Measurements from ENCODE around the gene C11orf21.
A peak's percentile ranks its signal among the peaks of the same experiment; 100 is the strongest.
"Not testable (repeated sequence)": the region's sequence is repeated elsewhere in the genome, so short reads cannot be mapped to it uniquely, and the experiment has no call there.

Gene C11orf21

DNA sequence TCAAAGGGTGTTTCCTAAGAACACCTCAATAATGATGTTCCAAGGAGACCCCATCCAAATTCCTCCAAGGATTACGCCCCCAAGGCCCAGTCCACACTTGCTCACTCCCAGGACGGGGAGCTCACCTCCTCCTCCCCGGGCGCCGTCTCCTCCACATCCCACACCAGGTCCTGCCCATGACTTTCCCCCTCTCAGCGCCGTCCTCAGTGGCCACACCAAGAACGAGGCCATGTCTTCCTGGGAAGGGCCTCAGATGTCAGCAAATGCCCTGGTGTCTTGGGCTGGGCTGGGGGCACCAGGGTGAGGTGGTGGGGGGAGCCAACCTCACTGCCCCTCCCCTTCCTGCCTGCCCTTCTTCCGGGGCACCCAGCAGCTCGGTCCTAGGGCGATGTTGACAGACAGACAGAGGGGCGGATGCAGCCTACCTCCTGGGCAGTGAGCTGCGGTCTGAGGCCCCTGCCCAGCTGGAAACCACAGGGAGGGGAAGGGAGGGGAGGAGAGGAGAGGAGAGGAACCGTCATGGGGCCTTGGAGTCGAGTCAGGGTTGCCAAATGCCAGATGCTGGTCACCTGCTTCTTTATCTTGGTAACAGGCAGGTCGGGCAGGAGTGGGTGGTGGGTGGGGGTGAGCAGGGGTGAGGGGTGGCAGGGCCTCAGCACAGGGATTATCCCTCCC lies at the start of gene C11orf21, which contains the start of gene TSPAN32:
Gene C11orf21 (minus strand): TSS at position 288 of the 675 bp plus-strand sequence. CDS start 110 bp downstream, at position 178.
Gene TSPAN32 (plus strand): TSS at position 383 of the 675 bp plus-strand sequence. CDS start 137 bp downstream, at position 520.
- DNase-seq = peak; percentile 37

DNA sequence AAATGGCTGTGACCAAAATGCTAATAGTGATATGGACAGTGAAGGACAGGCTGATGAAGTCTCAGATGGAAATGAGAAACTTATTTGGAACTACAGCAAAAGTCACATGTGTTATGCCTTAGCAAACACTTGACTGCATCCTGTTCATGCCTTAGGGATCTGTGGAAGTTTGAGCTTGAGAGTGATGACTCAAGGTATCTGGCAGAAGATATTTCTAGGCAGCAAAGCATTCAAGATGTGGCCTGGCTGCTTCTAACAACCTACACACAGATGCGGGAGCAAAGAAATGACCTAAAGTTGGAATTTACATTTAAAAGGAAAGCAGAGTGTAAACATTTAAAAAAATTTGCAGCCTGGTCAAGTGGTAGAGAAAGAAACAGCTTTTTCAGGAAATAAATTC lies 47.3 kb upstream of the C11orf21 start:
- DNase-seq = no peak

GRCh38 chr11:2347308-2347830 lies 45.7 kb upstream of the C11orf21 start:
- DNase-seq = no peak

DNA sequence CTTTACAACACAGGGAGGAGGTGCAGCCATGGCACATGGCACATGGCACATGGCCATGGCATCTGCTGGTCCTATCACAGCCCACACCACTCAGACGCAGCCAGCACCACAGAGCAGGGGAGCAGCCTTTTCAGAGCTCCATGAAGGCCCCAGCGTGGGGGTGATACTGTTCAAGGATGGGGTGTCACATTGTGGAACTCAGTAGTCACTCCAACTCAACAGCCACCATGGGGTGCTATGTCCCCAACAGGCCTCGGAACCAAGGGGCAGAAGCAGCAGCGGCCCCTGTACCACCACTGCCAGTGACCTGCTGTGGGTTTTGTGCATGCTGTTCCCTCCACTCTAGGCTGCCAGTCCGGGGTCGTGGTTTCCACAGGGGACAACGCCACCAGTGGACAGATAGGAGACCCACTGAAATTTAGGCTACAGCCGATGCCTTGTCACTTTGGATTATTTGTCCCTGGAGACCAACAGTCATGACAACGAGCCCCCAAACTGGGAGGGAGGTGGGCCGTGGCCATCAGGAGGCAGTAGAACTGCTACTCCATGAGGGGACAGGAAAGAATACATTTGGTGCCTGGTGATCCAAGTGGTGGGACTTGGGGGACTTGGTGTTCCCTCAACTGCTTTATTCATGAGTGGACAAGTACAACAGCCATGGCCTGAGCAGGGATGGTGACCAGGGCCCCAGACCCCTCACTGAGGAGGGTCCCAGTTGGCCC lies 45.0 kb upstream of the C11orf21 start:
- DNase-seq = no peak

- DNase-seq = no peak
Observed at GRCh38 chr11:2346014-2346413, 44.3 kb upstream of the C11orf21 start.

GRCh38 chr11:2345050-2345449 lies 43.3 kb upstream of the C11orf21 start:
- DNase-seq = no peak

- DNase-seq = no peak
Observed at GRCh38 chr11:2343502-2343901, 41.8 kb upstream of the C11orf21 start.

DNA sequence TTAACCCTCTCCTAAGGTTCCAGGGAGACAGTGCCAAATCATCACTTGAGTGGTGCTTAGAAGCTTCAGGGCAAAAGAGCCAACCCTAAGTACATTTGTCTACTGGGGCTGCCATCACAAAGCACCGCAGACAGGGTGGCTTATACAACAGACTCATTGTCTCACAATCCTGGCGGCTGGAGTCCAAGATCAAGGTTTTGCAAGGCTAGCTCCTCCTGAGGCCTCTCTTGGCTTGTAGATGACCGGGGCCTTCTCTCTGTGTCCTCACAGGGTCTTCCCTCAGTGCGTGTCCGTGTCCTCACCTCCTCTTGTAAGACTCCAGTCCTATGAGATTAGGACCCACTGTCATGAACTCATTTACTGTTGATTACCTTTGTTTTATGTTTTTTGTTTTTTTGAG lies 41.3 kb upstream of the C11orf21 start:
- no peak for DNase-seq

DNA sequence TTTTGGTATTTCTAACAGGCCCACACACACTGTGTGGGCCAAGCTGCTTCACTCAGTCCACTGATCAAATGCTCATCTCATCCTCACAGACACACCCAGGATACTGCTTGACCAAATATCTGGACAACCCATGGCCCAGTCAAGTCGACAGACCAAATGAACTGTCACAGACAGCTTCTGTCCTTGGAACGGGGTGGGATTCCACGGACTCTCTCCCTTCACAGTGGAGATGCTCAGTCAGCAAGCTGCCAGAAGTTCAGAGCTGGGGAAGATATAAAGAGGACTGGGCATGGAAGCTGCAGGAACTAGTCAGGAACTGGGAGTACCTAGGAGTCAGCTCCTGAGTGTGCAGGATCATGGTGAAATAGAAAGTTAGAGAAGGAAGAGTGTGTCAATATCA lies 40.8 kb upstream of the C11orf21 start:
- no peak for DNase-seq

- DNase-seq = not testable (repeated sequence)
Observed at GRCh38 chr11:2338760-2339159, 37.0 kb upstream of the C11orf21 start.

DNA sequence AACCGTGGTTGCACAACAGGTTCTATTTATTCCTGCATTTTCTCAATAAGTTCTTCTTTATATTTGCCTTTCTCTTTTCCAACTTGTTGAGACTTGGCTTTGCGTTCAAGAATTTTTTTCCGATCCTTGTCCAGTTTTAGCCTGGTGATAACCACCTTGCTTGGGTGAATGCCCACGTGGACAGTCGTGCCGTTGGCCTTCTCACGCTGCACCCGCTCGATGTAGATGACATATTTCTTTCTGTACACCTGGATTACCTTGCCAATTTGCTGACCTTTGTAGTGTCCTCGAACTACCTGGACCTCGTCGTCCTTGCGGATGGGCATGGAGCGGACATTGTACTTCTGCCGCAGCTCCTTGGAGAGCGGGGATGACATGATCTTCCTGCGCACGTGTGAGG lies 33.6 kb upstream of the C11orf21 start:
- not testable (repeated sequence) for DNase-seq

DNA sequence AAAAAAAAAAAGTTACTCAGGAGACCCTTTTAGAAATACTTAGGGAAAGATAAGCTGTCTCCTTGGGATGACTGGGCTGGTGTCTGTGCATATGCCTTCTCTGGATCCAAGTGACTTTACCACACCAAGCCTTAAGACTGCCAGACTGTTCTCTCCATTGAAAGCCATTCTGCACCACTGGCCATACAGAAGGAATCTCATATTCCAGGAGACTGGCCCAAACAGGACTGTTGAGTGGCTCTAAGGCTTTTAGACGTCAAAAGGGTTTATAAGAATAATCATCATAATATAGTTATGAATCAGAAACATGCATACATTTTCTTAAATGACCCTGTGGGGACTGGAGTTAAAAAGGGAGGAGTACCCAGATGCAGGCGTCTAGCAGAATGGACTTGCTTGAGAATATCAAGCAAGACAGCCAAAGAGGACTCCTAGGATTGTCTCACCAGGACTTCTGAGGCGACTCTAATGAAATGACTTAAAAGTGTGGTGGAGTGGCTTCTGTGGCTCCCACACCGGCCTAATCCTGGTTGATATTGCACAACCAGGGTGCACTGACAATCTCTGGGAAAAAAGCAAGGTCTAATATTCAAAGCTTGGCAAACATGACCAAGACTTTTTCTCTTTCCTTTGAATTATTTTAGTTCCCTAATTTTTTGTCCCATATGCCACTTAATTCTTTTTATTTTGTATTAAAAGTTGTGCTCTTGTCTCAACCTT lies 31.9 kb upstream of the C11orf21 start:
- not testable (repeated sequence) for DNase-seq

GRCh38 chr11:2332569-2332968 lies 30.9 kb upstream of the C11orf21 start:
- not testable (repeated sequence) for DNase-seq

- no peak for DNase-seq
Observed at GRCh38 chr11:2331404-2331803, 29.7 kb upstream of the C11orf21 start.

GRCh38 chr11:2330696-2331095 lies 29.0 kb upstream of the C11orf21 start:
- no peak for DNase-seq

- DNase-seq = no peak
Observed at GRCh38 chr11:2329551-2329950, 27.8 kb upstream of the C11orf21 start.

- DNase-seq = no peak
Observed at GRCh38 chr11:2328656-2329354, 27.1 kb upstream of the C11orf21 start.

DNA sequence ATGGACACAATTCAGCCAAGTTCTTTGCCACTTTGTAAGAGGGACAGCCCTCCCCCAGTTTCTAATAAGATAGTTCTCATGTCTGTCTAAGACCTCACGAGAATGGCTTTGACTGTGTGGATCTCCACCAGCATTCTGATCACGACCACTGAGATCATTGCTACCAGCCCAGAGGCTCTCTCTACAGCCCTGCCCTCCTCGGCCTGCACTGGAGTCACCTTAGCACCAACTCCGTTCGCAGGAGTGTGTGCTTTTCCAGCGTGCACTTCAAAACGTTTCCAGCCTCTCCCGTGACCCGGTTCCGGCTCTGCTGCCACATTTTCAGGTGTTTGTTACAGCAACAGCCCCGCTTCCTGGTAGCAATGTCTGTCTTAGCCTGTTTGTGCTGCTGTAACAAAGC lies 26.3 kb upstream of the C11orf21 start:
- DNase-seq = no peak

- DNase-seq = no peak
Observed at GRCh38 chr11:2327032-2327431, 25.3 kb upstream of the C11orf21 start.

GRCh38 chr11:2325719-2326118 lies 24.0 kb upstream of the C11orf21 start:
- DNase-seq = no peak

- DNase-seq = no peak
Observed at GRCh38 chr11:2325123-2325522, 23.4 kb upstream of the C11orf21 start.

DNA sequence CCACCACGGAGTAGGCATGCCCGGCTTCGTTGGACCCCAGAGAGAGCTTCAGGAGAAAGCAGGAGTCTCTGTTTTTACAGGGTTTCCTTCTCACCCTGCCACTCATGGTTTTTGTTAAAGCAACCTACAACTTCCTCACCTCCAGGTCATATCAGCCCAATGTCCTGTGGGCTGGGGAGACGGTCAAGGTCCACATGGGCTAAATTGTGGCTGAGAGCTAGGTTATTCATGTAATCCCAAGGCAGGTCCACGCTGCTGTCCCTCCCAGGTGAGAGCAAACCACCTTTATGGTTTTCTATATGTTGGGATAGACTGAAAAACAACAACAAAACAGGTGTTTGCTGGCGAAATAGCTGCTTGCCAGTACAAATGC lies 19.6 kb upstream of the C11orf21 start:
- DNase-seq = no peak

All from activated CD4-positive, alpha-beta T cell treated with anti-CD3 and anti-CD28 coated beads, Interleukin-2, amount 50 U/mL, for 1 hour (primary cell).